NCI-H1092 (cell line): ENCODE measurements around the gene TMEM38A.
"Not testable (repeated sequence)": the region's sequence is repeated elsewhere in the genome, so short reads cannot be mapped to it uniquely, and the experiment has no call there.

Source experiments
- DNase-seq: peaks from one replicate; lab custom pipeline; 2025; lab: John Stamatoyannopoulos, UW

Gene TMEM38A

GRCh38 chr19:16638666-16639065 is 22.3 kb upstream of the TMEM38A start:
- DNase-seq: no peak

GRCh38 chr19:16640951-16641350 is 20.0 kb upstream of the TMEM38A start:
- DNase-seq: no peak

- no peak for DNase-seq
Measured at GRCh38 chr19:16641695-16642094, 19.2 kb upstream of the TMEM38A start.

GRCh38 chr19:16645140-16645539 is 15.8 kb upstream of the TMEM38A start:
- no peak for DNase-seq

DNA sequence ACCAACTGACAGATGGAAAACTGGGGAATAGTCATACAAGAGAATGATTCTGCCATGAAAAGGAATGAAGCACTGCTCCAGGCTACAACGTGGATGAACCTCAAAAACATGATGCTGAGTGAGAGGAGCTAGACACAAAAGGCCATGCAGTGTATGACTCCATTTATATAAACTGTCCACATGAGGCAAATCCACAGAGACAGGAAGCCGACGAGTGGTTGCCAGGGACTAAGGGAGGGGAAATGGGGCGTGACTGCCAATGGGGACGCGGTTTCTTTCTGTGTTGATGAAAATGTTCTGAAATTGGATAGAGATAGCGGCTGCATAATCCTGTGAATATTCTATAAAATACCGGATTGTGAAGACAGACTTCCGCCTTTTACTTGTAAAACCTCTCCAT is 11.2 kb upstream of the TMEM38A start:
- peak; percentile 14 for DNase-seq

DNA sequence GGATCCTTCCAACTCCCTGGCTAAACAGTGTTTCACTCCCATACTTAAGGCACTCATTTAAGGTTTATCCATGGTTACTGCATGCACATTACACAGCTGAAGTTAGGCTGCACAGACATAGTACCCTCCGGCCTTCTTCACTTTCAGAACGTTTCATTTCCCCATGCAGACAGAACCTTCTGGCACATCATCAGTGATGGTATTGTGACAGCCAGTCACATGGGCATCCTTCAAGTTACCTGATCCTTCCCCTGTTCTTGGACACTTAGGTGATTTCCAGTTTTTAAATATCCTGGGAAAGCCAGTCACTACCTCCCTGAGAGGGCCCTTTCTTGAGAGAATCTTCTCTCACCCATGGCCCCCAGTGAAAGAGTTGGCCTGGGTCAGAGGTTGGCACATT is 10.1 kb upstream of the TMEM38A start:
- DNase-seq: no peak

DNA sequence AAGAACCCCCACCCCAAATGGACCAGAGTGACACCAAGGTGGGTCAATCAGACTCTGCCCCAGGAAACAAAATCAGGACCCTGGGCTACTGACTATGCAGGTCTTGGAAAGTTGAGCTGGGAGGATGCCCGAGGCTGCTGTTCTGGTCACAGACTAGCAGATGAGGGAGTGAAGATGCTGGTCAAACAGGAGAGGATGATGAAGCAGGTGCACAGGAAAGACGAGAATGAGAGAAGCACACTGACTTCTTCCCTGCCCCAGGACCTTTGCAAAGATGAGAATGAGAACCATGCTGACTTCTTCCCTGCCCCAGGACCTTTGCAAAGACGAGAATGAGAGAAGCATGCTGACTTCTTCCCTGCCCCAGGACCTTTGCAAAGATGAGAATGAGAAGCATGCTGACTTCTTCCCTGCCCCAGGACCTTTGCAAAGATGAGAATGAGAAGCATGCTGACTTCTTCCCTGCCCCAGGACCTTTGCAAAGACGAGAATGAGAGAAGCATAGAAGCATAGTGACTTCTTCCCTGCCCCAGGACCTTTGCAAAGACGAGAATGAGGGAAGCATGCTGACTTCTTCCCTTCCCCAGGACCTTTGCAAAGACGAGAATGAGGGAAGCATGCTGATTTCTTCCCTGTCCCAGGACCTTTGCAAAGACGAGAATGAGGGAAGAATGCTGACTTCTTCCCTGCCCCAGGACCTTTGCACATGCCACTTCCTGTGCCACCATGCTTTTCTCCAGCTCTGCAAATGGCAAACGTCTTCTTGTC is 9.3 kb upstream of the TMEM38A start:
- not testable (repeated sequence) for DNase-seq

DNA sequence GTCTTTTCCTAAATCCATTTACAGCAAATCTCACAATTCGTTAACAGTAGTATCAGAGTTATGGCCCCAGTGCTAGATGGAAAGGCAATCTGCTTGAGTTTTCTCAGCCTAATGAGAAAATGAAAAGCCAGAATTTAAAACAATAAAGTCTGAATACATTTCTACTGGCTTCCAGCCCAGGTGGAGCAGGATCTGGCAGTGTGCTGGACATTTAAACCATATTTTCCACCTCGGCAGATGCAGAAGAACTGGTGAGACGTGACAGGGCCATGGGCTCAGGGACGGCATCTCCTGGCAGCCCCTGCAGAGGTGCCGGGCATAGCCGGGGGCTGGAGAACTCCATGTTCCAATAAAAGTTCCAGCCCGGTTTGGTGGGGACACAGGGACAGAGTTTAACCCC is 8.1 kb upstream of the TMEM38A start:
- DNase-seq: no peak

- DNase-seq: no peak
Measured at GRCh38 chr19:16654140-16654539, 6.8 kb upstream of the TMEM38A start.

- no peak for DNase-seq
Measured at GRCh38 chr19:16654627-16655026, 6.3 kb upstream of the TMEM38A start.

DNA sequence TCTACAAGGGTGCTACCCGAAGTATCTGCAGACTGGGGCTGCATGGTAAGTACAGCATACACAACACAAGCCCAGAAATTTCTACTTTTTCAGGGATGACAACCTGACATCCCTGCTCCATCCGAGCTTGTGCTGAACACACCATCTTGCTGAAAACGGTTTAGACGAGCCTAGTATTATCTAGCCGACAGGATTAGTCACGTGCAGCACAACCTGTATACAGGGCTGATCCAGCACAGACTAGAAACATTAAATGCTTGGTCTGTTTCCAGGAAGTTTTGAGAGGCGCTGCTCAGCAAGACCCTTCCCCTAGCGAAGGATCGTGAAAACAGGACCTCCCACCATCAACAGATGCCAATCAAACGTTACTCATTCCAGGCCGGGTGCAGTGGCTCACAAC is 5.2 kb upstream of the TMEM38A start:
- DNase-seq: no peak

GRCh38 chr19:16657384-16657783 is 3.6 kb upstream of the TMEM38A start:
- no peak for DNase-seq

- DNase-seq: no peak
Measured at GRCh38 chr19:16659464-16659831, 1.5 kb upstream of the TMEM38A start.

DNA sequence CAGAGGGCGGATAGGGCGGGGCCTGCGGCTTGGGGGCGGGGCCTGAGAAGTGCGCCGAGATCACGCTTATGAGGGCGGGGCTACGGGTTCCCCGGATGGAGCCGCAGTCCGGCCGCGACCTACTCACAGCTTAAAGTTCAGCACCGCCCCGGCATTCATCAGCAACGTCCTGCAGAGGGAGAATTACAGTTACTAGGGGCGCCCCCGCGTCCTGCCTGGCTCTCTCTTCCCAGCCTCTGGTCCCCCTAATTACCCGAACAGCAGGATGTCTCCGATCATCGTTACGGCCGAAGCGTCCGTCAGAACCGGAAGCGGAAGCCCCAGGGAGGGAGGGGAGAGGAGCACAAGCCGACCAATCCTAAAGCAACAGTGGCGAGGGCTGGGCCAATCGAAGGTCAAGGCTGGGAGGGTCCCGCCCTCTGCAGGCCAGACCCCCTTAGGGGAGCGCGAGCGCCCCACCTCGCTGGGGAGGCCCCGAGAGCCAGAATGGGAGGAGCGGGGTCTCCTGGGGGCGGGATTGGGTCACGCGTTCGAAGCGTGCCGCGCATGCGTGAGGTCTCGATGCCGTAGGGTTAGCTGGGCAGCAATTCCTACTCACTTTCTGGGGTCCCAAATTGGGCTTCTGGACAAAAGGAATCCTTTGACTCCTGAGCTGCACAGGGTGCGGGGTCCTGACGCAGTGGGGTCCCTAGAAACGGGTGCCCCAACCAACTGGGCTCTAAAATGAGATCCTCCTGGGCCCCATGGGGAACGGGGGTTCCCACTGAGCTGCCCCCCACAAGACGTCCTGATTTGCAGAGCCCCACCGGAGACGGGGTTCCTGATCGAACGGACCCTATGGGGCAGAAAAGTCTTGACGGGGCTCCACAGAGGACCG is 869 bp upstream of the TMEM38A start, which contains the start of gene SMIM7:
Gene SMIM7, minus strand, starts transcription at position 313 of the 877 bp plus-strand sequence. Its CDS starts 34 bp downstream, at position 279.
- DNase-seq: peak; percentile 99

GRCh38 chr19:16661480-16662034 is 618 bp downstream of the TMEM38A start:
- DNase-seq: peak; percentile 11

DNA sequence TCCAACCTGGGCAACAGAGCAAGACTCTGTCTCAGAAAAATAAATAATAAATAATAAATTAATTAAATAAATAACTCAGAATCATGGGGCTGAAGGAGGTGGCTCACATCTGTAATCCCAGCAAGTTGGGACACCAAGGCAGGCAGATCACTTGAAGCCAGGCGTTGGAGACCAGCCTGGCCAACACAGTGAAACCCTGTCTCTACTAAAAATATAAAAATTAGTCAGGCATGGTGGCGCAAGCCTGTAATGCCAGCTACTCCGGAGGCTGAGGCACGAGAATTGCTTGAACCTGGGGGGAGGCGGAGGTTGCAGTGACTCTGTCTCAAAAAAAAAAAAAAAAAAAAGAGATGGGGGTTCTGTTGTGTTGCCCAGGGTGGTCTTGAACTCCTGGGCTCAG is 7.2 kb downstream of the TMEM38A start:
- no peak for DNase-seq

GRCh38 chr19:16668702-16669101 is 7.8 kb downstream of the TMEM38A start:
- not testable (repeated sequence) for DNase-seq

- DNase-seq: no peak
Measured at GRCh38 chr19:16670291-16670690, 9.4 kb downstream of the TMEM38A start.

GRCh38 chr19:16671652-16672274 is 10.8 kb downstream of the TMEM38A start:
- DNase-seq: no peak

DNA sequence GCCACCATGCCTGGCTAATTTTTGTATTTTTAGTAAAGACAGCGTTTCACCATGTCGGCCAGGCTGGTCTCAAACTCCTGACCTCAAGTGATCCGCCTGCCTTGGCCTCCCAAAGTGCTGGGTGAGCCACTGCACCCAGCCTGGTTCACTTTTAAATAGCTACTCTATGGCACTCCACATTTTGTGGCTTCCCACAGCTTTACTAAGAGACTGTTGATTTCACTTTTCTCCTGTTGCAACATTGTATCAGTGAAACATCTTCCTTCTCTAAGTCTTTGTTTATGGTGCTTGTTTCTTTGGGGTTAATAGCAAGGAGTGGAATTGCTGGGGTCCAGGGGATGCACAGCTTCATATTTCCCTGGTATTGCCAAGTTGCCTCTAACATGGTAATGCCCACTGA is 12.3 kb downstream of the TMEM38A start:
- DNase-seq: no peak

GRCh38 chr19:16673839-16674238 is 12.9 kb downstream of the TMEM38A start:
- DNase-seq: not testable (repeated sequence)

DNA sequence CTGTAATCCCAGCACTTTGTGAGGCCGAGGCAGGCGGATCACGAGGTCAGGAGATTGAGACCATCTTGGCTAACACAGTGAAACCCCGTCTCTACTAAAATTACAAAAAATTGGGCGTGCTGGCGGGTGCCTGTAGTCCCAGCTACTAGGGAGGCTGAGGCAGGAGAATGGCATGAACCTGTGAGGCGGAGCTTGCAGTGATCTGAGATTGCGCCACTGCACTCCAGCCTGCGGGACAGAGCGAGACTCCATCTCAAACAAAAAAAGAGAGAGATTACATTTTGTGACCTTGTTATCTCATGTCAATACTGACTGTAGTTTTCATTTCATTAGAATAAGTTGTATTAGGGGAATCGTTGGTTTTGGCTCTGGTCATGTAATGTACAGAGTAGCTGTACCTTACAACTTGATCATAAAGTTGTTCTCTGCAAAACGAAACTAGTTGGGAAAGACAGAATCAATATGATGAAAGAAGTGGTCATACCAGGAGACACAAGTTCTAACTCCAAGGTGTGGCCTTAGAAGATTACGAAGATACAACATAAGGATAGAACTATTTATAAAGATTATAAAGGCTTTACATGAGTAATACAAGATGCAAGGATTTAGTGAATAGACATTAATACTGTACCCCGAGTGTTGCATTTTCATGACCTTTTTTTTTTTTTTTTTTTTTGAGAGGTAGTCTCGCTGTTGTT is 15.3 kb downstream of the TMEM38A start:
- DNase-seq: no peak
